GM12878 (cell line): ENCODE measurements around the gene GAMT.

Experiments used
- BCL3 ChIP-seq: IDR thresholded peaks from 2 replicates; pipeline ENCODE4 v1.6.1; 2011; ENCODE audit warnings: borderline replicate concordance, low read depth, mild to moderate bottlenecking, moderate library complexity, low read length; ENCODE audit not compliant: insufficient read depth, poor library complexity, severe bottlenecking
- CBFB ChIP-seq: IDR thresholded peaks from 2 replicates; pipeline ENCODE4 v1.6.1; 2016; ENCODE audit warnings: antibody characterized with exemption, low read depth
- CTCF ChIP-seq, 3 experiments: IDR thresholded peaks in 2 of 3; conservative IDR thresholded peaks in 1 of 3; 2 replicates each; pipeline ENCODE4 v1.5.1; 2011; ENCODE audit warnings: low read depth in 3 of 3, low read length in 3 of 3, mild to moderate bottlenecking in 3 of 3, control low read depth in 2 of 3, moderate library complexity in 2 of 3, inconsistent platforms in 1 of 3, mixed read lengths in 1 of 3; ENCODE audit not compliant: control insufficient read depth in 2 of 3, insufficient read depth in 1 of 3; ENCODE audit errors: extremely low read depth in 1 of 3
- GABPA ChIP-seq: IDR thresholded peaks from 2 replicates; pipeline ENCODE4 v1.6.1; 2014; ENCODE audit warnings: antibody characterized with exemption, low read depth, mild to moderate bottlenecking, inconsistent platforms
- KDM1A ChIP-seq: fragments of 200-600 bp; sonication (generic); IDR thresholded peaks from 2 replicates; pipeline ENCODE4 v1.6.1; 2016; ENCODE audit warnings: borderline replicate concordance
- PAX5 ChIP-seq: IDR thresholded peaks from 2 replicates; pipeline ENCODE4 v1.6.1; 2011; ENCODE audit warnings: low read depth, low read length, borderline replicate concordance
- PML ChIP-seq: IDR thresholded peaks from 2 replicates; pipeline ENCODE4 v1.6.1; 2012; ENCODE audit warnings: low read length, inconsistent platforms
- POLR2A ChIP-seq: IDR thresholded peaks from 2 replicates; pipeline ENCODE4 v1.6.1; 2011; ENCODE audit warnings: low read depth, mild to moderate bottlenecking, low read length
- REST ChIP-seq: IDR thresholded peaks from 2 replicates; pipeline ENCODE4 v1.6.1; 2012; ENCODE audit warnings: mild to moderate bottlenecking, low read depth, low read length
- SRF ChIP-seq, 2 experiments: IDR thresholded peaks; 2 replicates each; pipeline ENCODE4 v1.6.1; 2011; ENCODE audit warnings: low read depth in 2 of 2, low read length in 2 of 2, mild to moderate bottlenecking in 1 of 2, moderate library complexity in 1 of 2

GRCh38 chr19:1418951-1419738, 17.8 kb upstream of the GAMT start:
- TF ChIP-seq CBFB (no peak), CTCF (IDR thresholded peaks at IDR 0.05 in 2 of 3, conservative IDR thresholded peaks at IDR 0.05 in 1 of 3; ENCODE audit: control insufficient read depth in 2 of 3, extremely low read depth in 1 of 3, insufficient read depth in 1 of 3, low read depth in 3 of 3, low read length in 3 of 3) (no peak), POLR2A (no peak), SRF (IDR thresholded peaks at IDR 0.05; ENCODE audit: low read depth in 2 of 2, low read length in 2 of 2) (no peak), PAX5 (no peak), GABPA (no peak), PML (no peak), REST (no peak), KDM1A (no peak), BCL3 (no peak)
